Fibroblast of lung (primary cell): ENCODE data around the gene P4HA3. TPM values are rescaled to one million over a fixed set of nuclear protein-coding genes. Genes with fewer than 3 reads are reported as not detected.

Experiments used
- DNase-seq, 2 donors: peaks; one replicate each; pipeline versions ENCODE4 v3.0.0 to v3.0.0-alpha.2; 2010; ENCODE audit warnings: low read depth in 2 of 2
- H2AFZ ChIP-seq: 2 replicates; pipeline ENCODE4 v1.5.1; 2012; ENCODE audit warnings: low read length, control low read depth, inconsistent platforms
- H3K27ac ChIP-seq: 2 replicates; pipeline ENCODE4 v1.5.1; 2011; ENCODE audit warnings: low read length, control low read depth; ENCODE audit not compliant: insufficient read depth
- H3K27me3 ChIP-seq: 2 replicates; pipeline ENCODE4 v1.5.1; 2011; ENCODE audit warnings: mild to moderate bottlenecking, low read length; ENCODE audit not compliant: control insufficient read depth, insufficient read depth
- H3K36me3 ChIP-seq: 2 replicates; pipeline ENCODE4 v1.5.1; 2011; ENCODE audit warnings: low read length; ENCODE audit not compliant: control insufficient read depth, insufficient read depth
- H3K4me1 ChIP-seq: 2 replicates; pipeline ENCODE4 v1.5.1; 2011; ENCODE audit warnings: low read length; ENCODE audit not compliant: control insufficient read depth, insufficient read depth; ENCODE audit errors: extremely low read depth
- H3K4me2 ChIP-seq: 2 replicates; pipeline ENCODE4 v1.5.1; 2011; ENCODE audit warnings: low read length, control low read depth; ENCODE audit not compliant: insufficient read depth; ENCODE audit errors: extremely low read depth
- H3K4me3 ChIP-seq, 4 experiments: fragments of 200-600 bp in 1 of 4; sonication (generic) in 1 of 4; replicated peaks in 1 of 4; 2 replicates each; pipeline ENCODE4 v1.5.1; 2011 to 2016; ENCODE audit warnings: low read length in 4 of 4, low read depth in 3 of 4, mild to moderate bottlenecking in 3 of 4, control low read depth in 2 of 4, inconsistent platforms in 1 of 4, mixed read lengths in 1 of 4; ENCODE audit not compliant: insufficient read depth in 1 of 4; ENCODE audit errors: control extremely low read depth in 1 of 4
- H3K79me2 ChIP-seq: 2 replicates; pipeline ENCODE4 v1.5.1; 2012; ENCODE audit warnings: mild to moderate bottlenecking, low read length, inconsistent platforms; ENCODE audit not compliant: control insufficient read depth, insufficient read depth
- H3K9ac ChIP-seq: 2 replicates; pipeline ENCODE4 v1.5.1; 2011; ENCODE audit warnings: mild to moderate bottlenecking, low read length, control low read depth; ENCODE audit not compliant: insufficient read depth
- H3K9me3 ChIP-seq: 2 replicates; pipeline ENCODE4 v1.5.1; 2012; ENCODE audit warnings: low read depth, low read length; ENCODE audit not compliant: control insufficient read depth, insufficient read depth
- H4K20me1 ChIP-seq: 2 replicates; pipeline ENCODE4 v1.5.1; 2011; ENCODE audit warnings: low read length; ENCODE audit not compliant: control insufficient read depth, insufficient read depth; ENCODE audit errors: extremely low read depth
- CTCF ChIP-seq, 2 donors: IDR thresholded peaks in 1 of 2; conservative IDR thresholded peaks in 1 of 2; 1 replicate in 1 of 2; 2 replicates in 1 of 2; pipeline ENCODE4 v1.5.1; 2011 to 2012; ENCODE audit warnings: low read length in 2 of 2, control low read depth in 1 of 2, inconsistent platforms in 1 of 2, low read depth in 1 of 2, mild to moderate bottlenecking in 1 of 2
- EZH2 ChIP-seq: IDR thresholded peaks from 2 replicates; pipeline ENCODE4 v1.5.1; 2012; ENCODE audit warnings: low read length, control low read depth, mild to moderate bottlenecking; ENCODE audit errors: missing control alignments
- polyA plus RNA-seq, 2 donors: library from polyadenylated mRNA; depleted of rRNA in 1 of 2; stranded (reverse) in 1 of 2; unstranded in 1 of 2; fragments of >200 nt; gene quantifications; 2 replicates each; pipeline ENCODE4 v1.2.1, GENCODE V29; 2011 to 2012; ENCODE audit warnings: missing spikeins in 1 of 2
- total RNA-seq: library from RNA; depleted of rRNA; stranded (reverse); fragments of >200 nt; gene quantifications from 2 replicates; pipeline ENCODE4 v1.2.1, GENCODE V29; 2014

P4HA3 gene
- total and polyA plus RNA-seq, 2 donors (not counting 1 experiment from before 2014, with no cell fraction given), result 3.1 to 4.1 TPM

GRCh38 chr11:74238243-74238642 is 73.2 kb downstream of the P4HA3 start:
- Histone ChIP-seq H3K4me3 (no peak overlapping the region), H3K27me3 (no peaks in the 10 kb centered on the region), H3K4me1 (no peaks in the 10 kb centered on the region), H4K20me1 (no peaks in the 10 kb centered on the region), H3K36me3 (no peaks in the 10 kb centered on the region), H3K27ac (no peak overlapping the region), H2AFZ (no peak overlapping the region), H3K9ac (no peak overlapping the region), H3K9me3 (no peaks in the 10 kb centered on the region), H3K79me2 (no peaks in the 10 kb centered on the region), H3K4me2 (no peak overlapping the region)
- TF ChIP-seq CTCF (conservative IDR thresholded peaks at IDR 0.05 in 1 of 2, IDR thresholded peaks at IDR 0.05 in 1 of 2; ENCODE audit: low read depth in 1 of 2, low read length in 2 of 2), result no peak
- TF ChIP-seq EZH2, result no peak
- no peak for DNase-seq

- Histone ChIP-seq H3K4me3 (no peak overlapping the region), H3K36me3 (no peaks in the 10 kb centered on the region), H3K9ac (no peak overlapping the region), H2AFZ (no peak overlapping the region), H3K79me2 (no peaks in the 10 kb centered on the region), H3K27ac (no peak overlapping the region), H3K27me3 (no peaks in the 10 kb centered on the region), H3K4me2 (no peak overlapping the region), H4K20me1 (no peaks in the 10 kb centered on the region), H3K4me1 (no peaks in the 10 kb centered on the region), H3K9me3 (no peaks in the 10 kb centered on the region)
- DNase-seq, result no peak
- TF ChIP-seq EZH2 (no peak), CTCF (conservative IDR thresholded peaks at IDR 0.05 in 1 of 2, IDR thresholded peaks at IDR 0.05 in 1 of 2; ENCODE audit: low read depth in 1 of 2, low read length in 2 of 2) (no peak)
Observed at GRCh38 chr11:74237541-74237940, 73.9 kb downstream of the P4HA3 start.

GRCh38 chr11:74235121-74235520 is 76.3 kb downstream of the P4HA3 start:
- Histone ChIP-seq H3K27me3 (no peaks in the 10 kb centered on the region), H4K20me1 (no peaks in the 10 kb centered on the region), H2AFZ (no peak overlapping the region), H3K36me3 (no peaks in the 10 kb centered on the region), H3K4me2 (no peak overlapping the region), H3K27ac (no peak overlapping the region), H3K4me1 (no peaks in the 10 kb centered on the region), H3K9ac (no peak overlapping the region), H3K9me3 (no peaks in the 10 kb centered on the region), H3K79me2 (no peaks in the 10 kb centered on the region), H3K4me3 (no peak overlapping the region)
- no peak for DNase-seq
- TF ChIP-seq EZH2 (no peak), CTCF (conservative IDR thresholded peaks at IDR 0.05 in 1 of 2, IDR thresholded peaks at IDR 0.05 in 1 of 2; ENCODE audit: low read depth in 1 of 2, low read length in 2 of 2) (no peak)
